T-helper 1 cell treated with Interleukin-12 subunit alpha and Interleukin-12 subunit beta and Interleukin-4 antibody, amounts not matched to agents 30 μg/mL and 1 μg/mL, for 36 hours (primary cell): ENCODE results near the gene FREM1.

ENCODE experiments used
- H3K27ac Mint-ChIP-seq: one replicate; pipeline ENCODE4 v1.8.0; 2021; ENCODE audit warnings: mild to moderate bottlenecking, mixed read lengths
- H3K27me3 Mint-ChIP-seq: one replicate; pipeline ENCODE4 v1.8.0; 2021; ENCODE audit warnings: low read depth, mixed read lengths
- H3K36me3 Mint-ChIP-seq: one replicate; pipeline ENCODE4 v1.8.0; 2021; ENCODE audit warnings: low read depth, mixed read lengths
- H3K4me1 Mint-ChIP-seq: one replicate; pipeline ENCODE4 v1.8.0; 2021; ENCODE audit warnings: low read depth, mixed read lengths
- H3K4me3 Mint-ChIP-seq: one replicate; pipeline ENCODE4 v1.8.0; 2021; ENCODE audit warnings: mild to moderate bottlenecking, moderate library complexity, mixed read lengths
- H3K9me3 Mint-ChIP-seq: one replicate; pipeline ENCODE4 v1.8.0; 2021; ENCODE audit warnings: mixed read lengths

FREM1 gene

GRCh38 chr9:14902561-14902960 is 7.7 kb downstream of the FREM1 start:
- Mint-ChIP-seq H3K27ac (no peak overlapping the region), H3K27me3 (peaks cover 7% of the 10 kb centered on the region), H3K4me3 (no peak overlapping the region), H3K36me3 (no peaks in the 10 kb centered on the region), H3K9me3 (no peaks in the 10 kb centered on the region), H3K4me1 (no peaks in the 10 kb centered on the region)

- no peaks in the 10 kb centered on the region for H3K9me3 Mint-ChIP-seq
- H3K36me3 Mint-ChIP-seq: no peaks in the 10 kb centered on the region
These were observed 10.4 kb downstream of the FREM1 start for GRCh38 chr9:14899815-14900193.

GRCh38 chr9:14899042-14899814 is 11.0 kb downstream of the FREM1 start:
- Mint-ChIP-seq H3K4me3 (no peak overlapping the region), H3K36me3 (no peaks in the 10 kb centered on the region), H3K27me3 (peaks cover 4% of the 10 kb centered on the region), H3K9me3 (no peaks in the 10 kb centered on the region), H3K27ac (no peak overlapping the region), H3K4me1 (no peaks in the 10 kb centered on the region)

More at GRCh38 chr9:14899815-14900193, 10.4 kb downstream of the FREM1 start:
- Mint-ChIP-seq H3K27me3 (peaks cover 4% of the 10 kb centered on the region), H3K4me1 (no peaks in the 10 kb centered on the region), H3K4me3 (no peak overlapping the region), H3K27ac (no peak overlapping the region)

- Mint-ChIP-seq H3K36me3 (no peaks in the 10 kb centered on the region), H3K4me1 (no peaks in the 10 kb centered on the region), H3K27ac (no peak overlapping the region), H3K9me3 (no peaks in the 10 kb centered on the region), H3K4me3 (no peak overlapping the region), H3K27me3 (no peaks in the 10 kb centered on the region)
These were observed 14.4 kb downstream of the FREM1 start for GRCh38 chr9:14895806-14896205.

GRCh38 chr9:14893280-14893679 is 16.9 kb downstream of the FREM1 start:
- no peak overlapping the region for H3K27ac Mint-ChIP-seq
- no peaks in the 10 kb centered on the region for H3K4me1 Mint-ChIP-seq
- no peaks in the 10 kb centered on the region for H3K9me3 Mint-ChIP-seq
- H3K36me3 Mint-ChIP-seq: no peaks in the 10 kb centered on the region
- H3K27me3 Mint-ChIP-seq: peaks cover 7% of the 10 kb centered on the region
- no peak overlapping the region for H3K4me3 Mint-ChIP-seq

- Mint-ChIP-seq H3K4me3 (no peak overlapping the region), H3K27ac (no peak overlapping the region), H3K27me3 (peaks cover 7% of the 10 kb centered on the region), H3K36me3 (no peaks in the 10 kb centered on the region), H3K4me1 (no peaks in the 10 kb centered on the region), H3K9me3 (no peaks in the 10 kb centered on the region)
These were observed 18.9 kb downstream of the FREM1 start for GRCh38 chr9:14891332-14891731.

- Mint-ChIP-seq H3K36me3 (no peaks in the 10 kb centered on the region), H3K4me3 (no peak overlapping the region), H3K4me1 (no peaks in the 10 kb centered on the region), H3K9me3 (no peaks in the 10 kb centered on the region), H3K27ac (no peak overlapping the region), H3K27me3 (peaks cover 7% of the 10 kb centered on the region)
These were observed 20.8 kb downstream of the FREM1 start for GRCh38 chr9:14889451-14889850.

- Mint-ChIP-seq H3K27ac (no peak overlapping the region), H3K27me3 (peaks cover 7% of the 10 kb centered on the region), H3K4me3 (no peak overlapping the region), H3K36me3 (no peaks in the 10 kb centered on the region), H3K4me1 (no peaks in the 10 kb centered on the region), H3K9me3 (no peaks in the 10 kb centered on the region)
These were observed 21.4 kb downstream of the FREM1 start for GRCh38 chr9:14888875-14889274.

GRCh38 chr9:14888272-14888671 is 22.0 kb downstream of the FREM1 start:
- Mint-ChIP-seq H3K27ac (no peak overlapping the region), H3K9me3 (no peaks in the 10 kb centered on the region), H3K27me3 (peaks cover 7% of the 10 kb centered on the region)

GRCh38 chr9:14887149-14887548 is 23.1 kb downstream of the FREM1 start:
- Mint-ChIP-seq H3K27ac (no peak overlapping the region), H3K4me1 (no peaks in the 10 kb centered on the region), H3K36me3 (no peaks in the 10 kb centered on the region), H3K9me3 (no peaks in the 10 kb centered on the region), H3K27me3 (peaks cover 7% of the 10 kb centered on the region), H3K4me3 (no peak overlapping the region)

More at GRCh38 chr9:14888272-14888671, 22.0 kb downstream of the FREM1 start:
- H3K36me3 Mint-ChIP-seq: no peaks in the 10 kb centered on the region
- H3K4me1 Mint-ChIP-seq: no peaks in the 10 kb centered on the region
- H3K4me3 Mint-ChIP-seq: no peak overlapping the region

GRCh38 chr9:14883310-14883944 is 26.8 kb downstream of the FREM1 start:
- no peak overlapping the region for H3K27ac Mint-ChIP-seq
- no peaks in the 10 kb centered on the region for H3K9me3 Mint-ChIP-seq
- H3K4me3 Mint-ChIP-seq: no peak overlapping the region
- H3K27me3 Mint-ChIP-seq: no peaks in the 10 kb centered on the region
- H3K36me3 Mint-ChIP-seq: no peaks in the 10 kb centered on the region
- no peaks in the 10 kb centered on the region for H3K4me1 Mint-ChIP-seq

GRCh38 chr9:14882090-14882489 is 28.1 kb downstream of the FREM1 start:
- no peaks in the 10 kb centered on the region for H3K4me1 Mint-ChIP-seq
- no peaks in the 10 kb centered on the region for H3K9me3 Mint-ChIP-seq
- H3K27ac Mint-ChIP-seq: no peak overlapping the region
- no peaks in the 10 kb centered on the region for H3K27me3 Mint-ChIP-seq
- no peaks in the 10 kb centered on the region for H3K36me3 Mint-ChIP-seq
- H3K4me3 Mint-ChIP-seq: no peak overlapping the region

GRCh38 chr9:14881006-14881405 is 29.2 kb downstream of the FREM1 start:
- H3K27ac Mint-ChIP-seq: no peak overlapping the region
- H3K4me1 Mint-ChIP-seq: no peaks in the 10 kb centered on the region

GRCh38 chr9:14870090-14870489 is 40.1 kb downstream of the FREM1 start:
- H3K27me3 Mint-ChIP-seq: no peaks in the 10 kb centered on the region
- no peak overlapping the region for H3K27ac Mint-ChIP-seq
- H3K4me3 Mint-ChIP-seq: no peak overlapping the region
- H3K36me3 Mint-ChIP-seq: no peaks in the 10 kb centered on the region
- H3K9me3 Mint-ChIP-seq: no peaks in the 10 kb centered on the region
- no peaks in the 10 kb centered on the region for H3K4me1 Mint-ChIP-seq

More at GRCh38 chr9:14881006-14881405, 29.2 kb downstream of the FREM1 start:
- no peak overlapping the region for H3K4me3 Mint-ChIP-seq
- H3K9me3 Mint-ChIP-seq: no peaks in the 10 kb centered on the region
- H3K27me3 Mint-ChIP-seq: no peaks in the 10 kb centered on the region
- H3K36me3 Mint-ChIP-seq: no peaks in the 10 kb centered on the region

GRCh38 chr9:14869671-14870070 is 40.6 kb downstream of the FREM1 start:
- no peaks in the 10 kb centered on the region for H3K36me3 Mint-ChIP-seq
- no peak overlapping the region for H3K27ac Mint-ChIP-seq

More at GRCh38 chr9:14869671-14870070, 40.6 kb downstream of the FREM1 start:
- no peaks in the 10 kb centered on the region for H3K4me1 Mint-ChIP-seq
- H3K4me3 Mint-ChIP-seq: no peak overlapping the region
- H3K27me3 Mint-ChIP-seq: no peaks in the 10 kb centered on the region
- no peaks in the 10 kb centered on the region for H3K9me3 Mint-ChIP-seq
